GM12873 (cell line): ENCODE measurements around the gene DNAJC28.

ENCODE experiments used
- CTCF ChIP-seq: IDR thresholded peaks from 2 replicates; pipeline ENCODE4 v1.5.1; 2012; ENCODE audit warnings: low read depth, mild to moderate bottlenecking, moderate library complexity, low read length, control low read depth; ENCODE audit not compliant: insufficient read depth; ENCODE audit errors: missing control alignments

Gene DNAJC28, protein sequence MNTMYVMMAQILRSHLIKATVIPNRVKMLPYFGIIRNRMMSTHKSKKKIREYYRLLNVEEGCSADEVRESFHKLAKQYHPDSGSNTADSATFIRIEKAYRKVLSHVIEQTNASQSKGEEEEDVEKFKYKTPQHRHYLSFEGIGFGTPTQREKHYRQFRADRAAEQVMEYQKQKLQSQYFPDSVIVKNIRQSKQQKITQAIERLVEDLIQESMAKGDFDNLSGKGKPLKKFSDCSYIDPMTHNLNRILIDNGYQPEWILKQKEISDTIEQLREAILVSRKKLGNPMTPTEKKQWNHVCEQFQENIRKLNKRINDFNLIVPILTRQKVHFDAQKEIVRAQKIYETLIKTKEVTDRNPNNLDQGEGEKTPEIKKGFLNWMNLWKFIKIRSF

GRCh38 chr21:33491373-33492102, at the start of gene DNAJC28:
Gene DNAJC28 (minus strand): TSS chr21:33491716. CDS start chr21:33489393, 2,323 bp downstream.
- no peak for TF ChIP-seq CTCF

DNA sequence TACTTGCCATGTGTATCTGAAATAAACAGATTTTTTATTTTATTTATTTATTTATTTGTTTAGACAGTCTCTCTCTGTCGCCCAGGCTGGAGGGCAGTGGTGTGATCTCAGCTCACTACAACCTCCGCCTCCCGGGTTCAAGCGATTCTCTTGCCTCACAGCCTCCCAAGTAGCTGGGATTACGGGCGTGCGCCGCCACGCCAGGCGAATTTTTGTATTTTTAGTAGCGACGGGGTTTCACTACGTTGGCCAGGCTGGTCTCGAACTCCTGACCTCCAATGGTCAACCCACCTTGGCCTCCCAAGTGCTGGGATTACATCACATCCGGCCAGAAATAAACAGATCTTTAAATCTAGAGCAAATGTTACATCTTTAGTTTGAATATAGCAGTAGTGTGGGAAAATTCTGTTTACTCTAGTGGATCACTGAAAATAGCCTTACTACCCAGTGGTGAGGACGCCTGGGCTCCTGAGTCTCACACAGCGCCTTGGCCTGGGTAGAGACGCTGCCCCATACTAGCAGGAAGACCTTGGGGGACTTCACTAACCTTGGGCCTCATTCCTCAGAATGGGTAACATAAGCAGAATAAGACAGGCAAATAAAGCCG, 49.7 kb upstream of the DNAJC28 start:
- no peak for TF ChIP-seq CTCF

DNA sequence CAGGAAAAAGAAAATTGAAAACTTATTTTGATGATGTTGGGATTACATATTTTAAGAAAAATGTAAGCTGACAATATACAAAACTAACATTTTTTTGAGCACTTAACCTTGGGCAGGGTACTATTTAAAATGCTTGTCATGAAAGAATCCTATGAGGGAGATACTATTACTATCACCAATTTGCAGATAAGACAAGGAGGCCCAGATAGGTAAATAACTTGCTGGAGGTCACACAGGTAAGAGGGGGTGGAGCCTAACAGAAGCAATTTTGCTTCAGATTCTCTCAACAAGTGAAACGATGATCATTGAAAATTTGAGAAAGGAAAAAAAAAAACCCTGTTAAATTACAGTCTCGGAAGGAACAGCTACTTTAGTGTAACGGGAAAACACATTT, 49.2 kb upstream of the DNAJC28 start:
- no peak for TF ChIP-seq CTCF

DNA sequence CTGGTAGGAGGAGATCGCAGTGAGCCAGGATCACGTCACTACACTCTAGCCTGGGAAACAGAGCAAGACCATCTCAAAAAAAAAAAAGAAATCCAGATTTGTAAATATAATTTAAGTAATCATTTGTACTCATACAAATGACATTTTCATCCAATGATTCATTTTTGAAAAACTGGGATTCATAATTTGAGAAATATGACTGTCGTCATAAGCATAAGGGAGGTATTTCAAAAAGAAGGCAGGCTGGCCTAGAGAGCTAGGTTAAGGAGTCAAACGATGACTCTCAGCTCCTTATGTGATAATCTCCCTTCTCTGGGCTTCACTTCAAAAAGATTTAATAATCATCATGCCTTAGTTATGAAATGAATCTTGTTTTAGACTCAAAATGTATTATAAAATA, 48.1 kb upstream of the DNAJC28 start:
- no peak for TF ChIP-seq CTCF

DNA sequence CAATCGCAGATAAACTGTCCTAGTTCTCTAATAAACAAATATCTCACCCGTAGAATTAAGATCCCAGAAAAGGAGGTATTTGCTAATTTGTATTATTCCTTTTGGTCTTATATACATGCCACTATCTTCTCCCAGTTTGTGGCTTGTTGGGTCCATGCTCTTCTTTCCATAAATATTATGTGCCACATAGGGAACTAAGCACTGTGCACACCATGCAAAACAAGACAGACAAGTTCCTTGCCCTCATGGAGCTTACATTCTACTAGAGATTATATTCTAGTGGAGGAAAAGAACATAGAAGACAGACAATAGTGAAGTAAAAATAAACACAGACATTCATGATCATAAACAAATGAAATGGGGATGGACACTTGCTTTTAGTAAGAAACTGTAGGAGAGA, 45.7 kb upstream of the DNAJC28 start:
- no peak for TF ChIP-seq CTCF

- no peak for TF ChIP-seq CTCF
These were observed 39.5 kb upstream of the DNAJC28 start for GRCh38 chr21:33531007-33531406.

DNA sequence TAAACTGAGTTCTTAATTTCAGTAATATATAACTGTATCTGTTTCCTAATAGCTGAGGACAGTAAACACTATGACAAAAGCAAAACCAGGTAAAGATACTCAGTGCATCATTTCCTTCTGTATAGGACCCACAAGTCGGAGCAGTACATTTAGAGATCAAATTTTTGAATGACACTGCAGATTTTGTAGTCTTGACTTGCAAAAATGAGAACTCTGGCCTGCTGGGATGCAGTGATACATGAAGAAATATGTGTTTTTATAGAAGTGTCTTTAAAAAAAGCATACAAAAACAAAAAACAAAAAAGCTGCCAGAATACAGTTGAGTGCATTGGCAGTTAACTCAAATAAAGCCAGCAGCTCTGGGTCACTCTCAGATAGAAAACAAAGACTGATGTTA, 31.4 kb upstream of the DNAJC28 start:
- TF ChIP-seq CTCF = no peak
